SK-N-SH treated with all-trans-retinoic acid at 6 μM for 48 hours (cell line): ENCODE data around the gene TNFRSF25.

ENCODE experiments used
- ATAC-seq: fragments of 200-7000 bp; cut with Tn5 transposase; 3 replicates; pipeline ENCODE4 v1.9.1; 2020; ENCODE audit warnings: mild to moderate bottlenecking, moderate library complexity
- ARNTL ChIP-seq: fragments of 450-650 bp; formaldehyde crosslinking; IDR thresholded peaks from 2 replicates; pipeline ENCODE4 v1.5.0; 2020; ENCODE audit warnings: low read depth, mild to moderate bottlenecking, moderate library complexity, borderline replicate concordance
- CSDC2 ChIP-seq: fragments of 250-450 bp; sonication (Bioruptor Pico); IDR thresholded peaks from 2 replicates; pipeline ENCODE4 v1.5.0; 2020; ENCODE audit warnings: mild to moderate bottlenecking, moderate library complexity
- ESRRG ChIP-seq: fragments of 250-450 bp; sonication (Bioruptor Pico); IDR thresholded peaks from 2 replicates; pipeline ENCODE4 v1.6.1; 2021; ENCODE audit warnings: mild to moderate bottlenecking
- ISL1 ChIP-seq: fragments of 250-450 bp; sonication (Bioruptor Pico); IDR thresholded peaks from 2 replicates; pipeline ENCODE4 v2.1.2; 2022; ENCODE audit warnings: mild to moderate bottlenecking, moderate library complexity
- PPARA ChIP-seq: fragments of 250-450 bp; sonication (Bioruptor Pico); IDR thresholded peaks from 2 replicates; pipeline ENCODE4 v1.5.0; 2020; ENCODE audit warnings: mild to moderate bottlenecking, borderline replicate concordance
- TCF4 ChIP-seq: fragments of 250-450 bp; sonication (Bioruptor Pico); IDR thresholded peaks from 2 replicates; pipeline ENCODE4 v1.8.0; 2021; ENCODE audit warnings: mild to moderate bottlenecking, moderate library complexity, borderline replicate concordance
- ZC3H10 ChIP-seq: fragments of 250-450 bp; sonication (Bioruptor Pico); IDR thresholded peaks from 2 replicates; pipeline ENCODE4 v1.5.1; 2021; ENCODE audit warnings: mild to moderate bottlenecking, moderate library complexity
- ZFP30 ChIP-seq: fragments of 450-650 bp; formaldehyde crosslinking; IDR thresholded peaks from 2 replicates; pipeline ENCODE4 v1.5.0; 2022; ENCODE audit warnings: mild to moderate bottlenecking, moderate library complexity
- ZNF70 ChIP-seq: fragments of 450-650 bp; formaldehyde crosslinking; IDR thresholded peaks from 2 replicates; pipeline ENCODE4 v1.5.0; 2020; ENCODE audit warnings: mild to moderate bottlenecking, moderate library complexity
- ZNF8 ChIP-seq: fragments of 450-650 bp; formaldehyde crosslinking; IDR thresholded peaks from 2 replicates; pipeline ENCODE4 v1.5.0; 2020; ENCODE audit warnings: mild to moderate bottlenecking, moderate library complexity
- TF ChIP-seq, protein P1 (sequence below): fragments of 250-450 bp; sonication (Bioruptor Pico); IDR thresholded peaks from 2 replicates; pipeline ENCODE4 v1.8.0; 2021; ENCODE audit warnings: low read depth, mild to moderate bottlenecking, moderate library complexity, borderline replicate concordance
- TF ChIP-seq, protein P2 (sequence below): fragments of 250-450 bp; sonication (Bioruptor Pico); IDR thresholded peaks from 2 replicates; pipeline ENCODE4 v1.5.1; 2021; ENCODE audit warnings: mild to moderate bottlenecking, moderate library complexity
- TF ChIP-seq, protein P3 (sequence below): fragments of 250-450 bp; sonication (Bioruptor Pico); IDR thresholded peaks from 2 replicates; pipeline ENCODE4 v1.8.0; 2020; ENCODE audit warnings: mild to moderate bottlenecking, moderate library complexity, borderline replicate concordance
- TF ChIP-seq, protein P4 (sequence below): fragments of 250-450 bp; sonication (Bioruptor Pico); IDR thresholded peaks from 2 replicates; pipeline ENCODE4 v1.5.0; 2020; ENCODE audit warnings: mild to moderate bottlenecking, moderate library complexity
- TF ChIP-seq, protein P5 (sequence below): fragments of 250-450 bp; sonication (Bioruptor Pico); IDR thresholded peaks from 2 replicates; pipeline ENCODE4 v1.5.1; 2020; ENCODE audit warnings: low read depth, mild to moderate bottlenecking, moderate library complexity

TNFRSF25 gene

DNA sequence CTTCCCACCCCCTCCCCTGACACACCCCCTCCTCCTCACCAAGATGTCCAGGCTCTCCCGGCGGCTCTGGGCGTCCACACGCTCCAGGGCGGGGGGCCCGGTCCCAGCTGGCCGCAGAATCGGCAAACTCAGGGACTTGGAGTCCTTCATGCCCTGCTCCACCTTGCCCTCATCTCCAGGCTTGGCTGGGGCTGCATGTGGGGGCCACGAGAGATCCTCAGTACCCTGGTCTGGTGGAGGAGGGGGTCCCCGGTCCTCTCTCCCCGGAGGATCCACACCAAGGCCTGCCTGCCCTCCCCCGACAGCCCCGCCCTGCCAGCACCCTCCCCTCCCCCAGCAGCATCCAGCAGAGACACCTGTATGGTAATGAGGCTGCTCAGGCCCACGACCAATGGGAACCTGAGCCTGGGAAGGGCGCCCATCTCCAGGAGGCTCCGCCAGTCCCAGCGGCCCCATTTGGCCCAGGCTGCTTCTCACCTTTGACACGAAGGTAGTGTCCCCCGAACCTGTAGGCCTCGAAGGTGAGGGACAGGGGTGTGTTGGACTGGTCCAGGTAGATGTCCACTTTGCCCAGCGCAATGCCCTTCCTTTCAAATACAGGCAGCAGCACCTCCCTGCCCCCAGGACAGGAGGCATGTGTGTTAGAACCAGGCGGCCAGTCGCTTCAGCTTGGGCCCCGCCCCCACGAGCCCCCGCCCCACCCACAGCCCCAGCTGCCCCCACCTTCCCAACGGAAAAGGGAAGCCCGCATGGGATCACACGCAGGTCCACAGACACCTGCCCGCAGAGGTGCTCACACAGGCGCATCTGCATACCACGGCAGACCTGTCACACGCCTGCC is 8.2 kb upstream of the TNFRSF25 start:
- no peak for ATAC-seq
- TF ChIP-seq CSDC2 (CRISPR knock-in tag) (no peak), ZNF70 (CRISPR knock-in tag) (no peak), ZFP30 (CRISPR knock-in tag) (no peak), ARNTL (CRISPR knock-in tag) (no peak), TCF4 (CRISPR knock-in tag) (no peak), PPARA (CRISPR knock-in tag) (no peak), ZNF8 (CRISPR knock-in tag) (no peak), ISL1 (CRISPR knock-in tag) (no peak)
- TF ChIP-seq, protein P1, sequence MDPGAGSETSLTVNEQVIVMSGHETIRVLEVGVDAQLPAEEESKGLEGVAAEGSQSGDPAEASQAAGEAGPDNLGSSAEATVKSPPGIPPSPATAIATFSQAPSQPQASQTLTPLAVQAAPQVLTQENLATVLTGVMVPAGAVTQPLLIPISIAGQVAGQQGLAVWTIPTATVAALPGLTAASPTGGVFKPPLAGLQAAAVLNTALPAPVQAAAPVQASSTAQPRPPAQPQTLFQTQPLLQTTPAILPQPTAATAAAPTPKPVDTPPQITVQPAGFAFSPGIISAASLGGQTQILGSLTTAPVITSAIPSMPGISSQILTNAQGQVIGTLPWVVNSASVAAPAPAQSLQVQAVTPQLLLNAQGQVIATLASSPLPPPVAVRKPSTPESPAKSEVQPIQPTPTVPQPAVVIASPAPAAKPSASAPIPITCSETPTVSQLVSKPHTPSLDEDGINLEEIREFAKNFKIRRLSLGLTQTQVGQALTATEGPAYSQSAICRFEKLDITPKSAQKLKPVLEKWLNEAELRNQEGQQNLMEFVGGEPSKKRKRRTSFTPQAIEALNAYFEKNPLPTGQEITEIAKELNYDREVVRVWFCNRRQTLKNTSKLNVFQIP (CRISPR knock-in tag) = no peak
- TF ChIP-seq, protein P2, sequence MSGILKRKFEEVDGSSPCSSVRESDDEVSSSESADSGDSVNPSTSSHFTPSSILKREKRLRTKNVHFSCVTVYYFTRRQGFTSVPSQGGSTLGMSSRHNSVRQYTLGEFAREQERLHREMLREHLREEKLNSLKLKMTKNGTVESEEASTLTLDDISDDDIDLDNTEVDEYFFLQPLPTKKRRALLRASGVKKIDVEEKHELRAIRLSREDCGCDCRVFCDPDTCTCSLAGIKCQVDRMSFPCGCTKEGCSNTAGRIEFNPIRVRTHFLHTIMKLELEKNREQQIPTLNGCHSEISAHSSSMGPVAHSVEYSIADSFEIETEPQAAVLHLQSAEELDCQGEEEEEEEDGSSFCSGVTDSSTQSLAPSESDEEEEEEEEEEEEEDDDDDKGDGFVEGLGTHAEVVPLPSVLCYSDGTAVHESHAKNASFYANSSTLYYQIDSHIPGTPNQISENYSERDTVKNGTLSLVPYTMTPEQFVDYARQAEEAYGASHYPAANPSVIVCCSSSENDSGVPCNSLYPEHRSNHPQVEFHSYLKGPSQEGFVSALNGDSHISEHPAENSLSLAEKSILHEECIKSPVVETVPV (CRISPR knock-in tag) = no peak
- TF ChIP-seq, protein P3, sequence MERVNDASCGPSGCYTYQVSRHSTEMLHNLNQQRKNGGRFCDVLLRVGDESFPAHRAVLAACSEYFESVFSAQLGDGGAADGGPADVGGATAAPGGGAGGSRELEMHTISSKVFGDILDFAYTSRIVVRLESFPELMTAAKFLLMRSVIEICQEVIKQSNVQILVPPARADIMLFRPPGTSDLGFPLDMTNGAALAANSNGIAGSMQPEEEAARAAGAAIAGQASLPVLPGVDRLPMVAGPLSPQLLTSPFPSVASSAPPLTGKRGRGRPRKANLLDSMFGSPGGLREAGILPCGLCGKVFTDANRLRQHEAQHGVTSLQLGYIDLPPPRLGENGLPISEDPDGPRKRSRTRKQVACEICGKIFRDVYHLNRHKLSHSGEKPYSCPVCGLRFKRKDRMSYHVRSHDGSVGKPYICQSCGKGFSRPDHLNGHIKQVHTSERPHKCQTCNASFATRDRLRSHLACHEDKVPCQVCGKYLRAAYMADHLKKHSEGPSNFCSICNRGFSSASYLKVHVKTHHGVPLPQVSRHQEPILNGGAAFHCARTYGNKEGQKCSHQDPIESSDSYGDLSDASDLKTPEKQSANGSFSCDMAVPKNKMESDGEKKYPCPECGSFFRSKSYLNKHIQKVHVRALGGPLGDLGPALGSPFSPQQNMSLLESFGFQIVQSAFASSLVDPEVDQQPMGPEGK (CRISPR knock-in tag) = no peak
- TF ChIP-seq, protein P4, sequence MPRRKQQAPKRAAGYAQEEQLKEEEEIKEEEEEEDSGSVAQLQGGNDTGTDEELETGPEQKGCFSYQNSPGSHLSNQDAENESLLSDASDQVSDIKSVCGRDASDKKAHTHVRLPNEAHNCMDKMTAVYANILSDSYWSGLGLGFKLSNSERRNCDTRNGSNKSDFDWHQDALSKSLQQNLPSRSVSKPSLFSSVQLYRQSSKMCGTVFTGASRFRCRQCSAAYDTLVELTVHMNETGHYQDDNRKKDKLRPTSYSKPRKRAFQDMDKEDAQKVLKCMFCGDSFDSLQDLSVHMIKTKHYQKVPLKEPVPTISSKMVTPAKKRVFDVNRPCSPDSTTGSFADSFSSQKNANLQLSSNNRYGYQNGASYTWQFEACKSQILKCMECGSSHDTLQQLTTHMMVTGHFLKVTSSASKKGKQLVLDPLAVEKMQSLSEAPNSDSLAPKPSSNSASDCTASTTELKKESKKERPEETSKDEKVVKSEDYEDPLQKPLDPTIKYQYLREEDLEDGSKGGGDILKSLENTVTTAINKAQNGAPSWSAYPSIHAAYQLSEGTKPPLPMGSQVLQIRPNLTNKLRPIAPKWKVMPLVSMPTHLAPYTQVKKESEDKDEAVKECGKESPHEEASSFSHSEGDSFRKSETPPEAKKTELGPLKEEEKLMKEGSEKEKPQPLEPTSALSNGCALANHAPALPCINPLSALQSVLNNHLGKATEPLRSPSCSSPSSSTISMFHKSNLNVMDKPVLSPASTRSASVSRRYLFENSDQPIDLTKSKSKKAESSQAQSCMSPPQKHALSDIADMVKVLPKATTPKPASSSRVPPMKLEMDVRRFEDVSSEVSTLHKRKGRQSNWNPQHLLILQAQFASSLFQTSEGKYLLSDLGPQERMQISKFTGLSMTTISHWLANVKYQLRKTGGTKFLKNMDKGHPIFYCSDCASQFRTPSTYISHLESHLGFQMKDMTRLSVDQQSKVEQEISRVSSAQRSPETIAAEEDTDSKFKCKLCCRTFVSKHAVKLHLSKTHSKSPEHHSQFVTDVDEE (CRISPR knock-in tag) = no peak

DNA sequence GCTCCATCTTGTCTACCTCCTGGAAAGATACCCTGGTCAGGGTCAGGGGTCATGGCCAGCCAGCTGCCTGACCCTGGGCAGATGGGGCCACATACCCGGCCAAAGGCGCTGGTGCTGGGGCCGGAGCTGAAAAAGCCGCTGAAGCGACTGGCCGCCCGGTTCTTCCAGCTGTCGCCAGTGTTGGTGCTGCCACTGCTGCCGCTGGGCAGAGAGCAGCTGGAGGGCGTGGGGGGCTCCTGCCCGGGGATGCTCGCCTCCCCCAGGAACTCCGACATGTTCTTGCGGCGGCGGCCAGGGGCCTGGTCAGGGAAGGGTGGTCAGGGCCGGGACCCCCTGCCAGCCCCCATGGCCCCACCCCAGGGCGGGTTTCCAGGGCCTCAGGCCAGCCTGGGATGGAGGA is 7.2 kb upstream of the TNFRSF25 start:
- ATAC-seq = no peak
- no peak for TF ChIP-seq PPARA (CRISPR knock-in tag)
- TF ChIP-seq ZNF70 (CRISPR knock-in tag) = no peak
- TF ChIP-seq CSDC2 (CRISPR knock-in tag) = no peak
- TF ChIP-seq ZC3H10 (CRISPR knock-in tag) = no peak
- TF ChIP-seq, protein P5, sequence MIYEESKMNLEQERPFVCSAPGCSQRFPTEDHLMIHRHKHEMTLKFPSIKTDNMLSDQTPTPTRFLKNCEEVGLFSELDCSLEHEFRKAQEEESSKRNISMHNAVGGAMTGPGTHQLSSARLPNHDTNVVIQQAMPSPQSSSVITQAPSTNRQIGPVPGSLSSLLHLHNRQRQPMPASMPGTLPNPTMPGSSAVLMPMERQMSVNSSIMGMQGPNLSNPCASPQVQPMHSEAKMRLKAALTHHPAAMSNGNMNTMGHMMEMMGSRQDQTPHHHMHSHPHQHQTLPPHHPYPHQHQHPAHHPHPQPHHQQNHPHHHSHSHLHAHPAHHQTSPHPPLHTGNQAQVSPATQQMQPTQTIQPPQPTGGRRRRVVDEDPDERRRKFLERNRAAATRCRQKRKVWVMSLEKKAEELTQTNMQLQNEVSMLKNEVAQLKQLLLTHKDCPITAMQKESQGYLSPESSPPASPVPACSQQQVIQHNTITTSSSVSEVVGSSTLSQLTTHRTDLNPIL (CRISPR knock-in tag) = no peak
- TF ChIP-seq ZFP30 (CRISPR knock-in tag) = no peak
- TF ChIP-seq ESRRG (CRISPR knock-in tag) = no peak
- no peak for TF ChIP-seq TCF4 (CRISPR knock-in tag)
- TF ChIP-seq, protein P1 (CRISPR knock-in tag) = no peak
- TF ChIP-seq, protein P4 (CRISPR knock-in tag) = no peak
- TF ChIP-seq, protein P2 (CRISPR knock-in tag) = no peak
